Suppressor macrophage treated with lipopolysaccharide for 1 hour (primary cell): ENCODE data around the gene PFKFB4.

Experiments
- DNase-seq, 3 donors: peaks; one replicate each; pipeline ENCODE4 v3.0.0-alpha.2; 2020 to 2022

Gene PFKFB4

DNA sequence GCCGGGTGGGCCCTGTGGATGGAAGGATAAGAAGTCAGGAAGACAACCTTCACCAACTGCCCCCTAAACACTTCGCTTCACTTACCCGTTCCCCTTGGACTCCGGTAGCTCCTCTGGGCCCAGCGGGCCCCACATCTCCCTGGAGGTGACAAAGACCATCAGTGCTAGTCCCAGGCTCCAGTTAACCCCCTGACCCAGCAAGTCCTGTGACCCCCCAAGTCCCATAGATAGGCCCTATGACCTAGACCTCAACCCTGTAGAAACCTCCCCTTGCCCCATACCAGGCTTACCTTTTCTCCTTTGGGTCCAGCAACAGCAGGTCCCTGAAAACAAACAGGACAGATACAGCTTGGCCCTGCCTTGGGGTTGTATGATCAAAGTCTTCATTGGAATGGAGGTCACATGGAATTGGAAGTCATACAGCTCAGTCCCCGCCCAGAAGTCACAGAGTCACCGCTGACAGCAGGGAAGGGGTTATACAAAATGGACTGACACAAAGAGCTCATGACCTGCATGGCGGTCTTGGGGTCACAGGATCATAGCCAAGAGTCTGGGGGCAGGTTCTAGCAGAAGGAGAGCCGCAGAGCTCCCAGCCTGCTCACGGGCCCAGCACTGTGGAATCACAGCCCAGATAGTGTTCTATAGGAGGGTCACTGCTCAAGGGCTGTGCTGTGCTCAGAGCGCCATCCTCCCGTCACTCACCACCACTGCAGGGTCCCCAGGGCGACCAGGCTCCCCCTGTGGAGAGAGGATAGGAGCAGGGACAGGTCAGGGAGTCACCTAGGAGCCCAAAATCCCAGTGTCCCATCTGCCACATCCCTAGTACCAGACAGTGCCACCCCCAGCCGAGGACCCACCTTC lies 25.2 kb upstream of the PFKFB4 start:
- no peak for DNase-seq

DNA sequence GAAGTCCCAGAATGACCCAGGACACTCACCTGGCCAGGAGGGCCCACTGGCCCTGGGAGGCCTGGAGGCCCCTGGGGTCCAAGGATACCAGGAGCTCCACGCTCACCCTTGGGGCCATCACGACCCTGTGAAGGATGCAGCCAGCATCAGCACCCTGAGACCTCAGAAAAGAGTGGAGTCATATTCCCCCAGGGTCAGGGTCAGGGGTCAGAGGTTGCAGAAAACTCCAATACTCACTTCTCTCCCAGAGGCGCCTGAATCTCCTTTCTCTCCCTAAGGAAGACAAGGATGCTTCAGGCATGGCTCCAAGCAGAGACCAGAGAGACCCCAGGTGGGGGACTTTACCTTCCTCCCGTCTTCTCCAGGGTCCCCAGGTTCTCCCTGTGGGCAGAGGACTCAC lies 20.0 kb upstream of the PFKFB4 start:
- no peak for DNase-seq

DNA sequence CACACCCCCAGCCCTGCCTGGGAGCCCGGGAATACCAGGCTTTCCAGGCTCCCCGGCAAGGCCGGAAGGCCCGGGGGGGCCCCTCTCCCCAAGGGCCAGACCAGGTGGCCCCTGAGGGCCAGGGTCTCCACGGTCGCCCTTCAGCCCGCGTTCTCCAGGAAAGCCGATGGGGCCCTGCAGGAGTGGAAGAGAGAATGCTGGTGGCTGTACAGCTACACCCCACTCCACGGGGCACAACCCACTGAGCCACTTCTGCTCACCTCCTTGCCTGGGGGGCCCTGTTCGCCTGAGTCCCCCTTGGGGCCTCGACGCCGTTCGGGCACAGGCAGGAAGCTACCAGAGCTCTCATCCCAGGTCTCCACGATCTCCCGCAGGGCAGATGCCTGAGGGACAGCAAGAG lies 18.8 kb upstream of the PFKFB4 start:
- DNase-seq: no peak

DNA sequence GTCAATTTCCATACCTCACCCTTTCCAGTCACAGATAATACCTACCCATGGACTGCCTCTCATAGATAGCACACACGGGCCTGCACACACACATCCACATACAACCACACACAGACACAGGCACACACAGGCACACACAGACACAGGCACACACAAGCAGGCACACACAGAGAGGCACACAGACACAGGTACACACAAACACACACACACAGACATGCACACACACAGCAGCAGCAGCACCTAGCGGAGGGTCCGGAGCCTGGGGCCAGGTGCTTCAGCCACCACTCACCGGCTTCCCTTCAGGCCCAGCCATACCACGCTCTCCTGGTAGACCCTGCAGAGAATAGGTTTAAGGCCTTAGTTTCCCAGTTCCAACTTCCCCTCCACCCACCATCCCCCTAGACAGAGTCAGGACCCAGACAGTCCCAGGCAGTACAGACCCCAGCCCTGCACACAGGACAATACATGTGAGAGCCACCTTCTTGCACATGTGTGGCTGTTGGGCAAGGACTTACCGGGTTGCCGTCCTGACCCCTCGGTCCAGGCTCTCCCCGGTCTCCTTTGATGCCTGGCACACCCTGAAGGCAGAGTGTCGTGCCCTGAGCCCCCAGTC lies 17.5 kb upstream of the PFKFB4 start:
- DNase-seq: no peak

DNA sequence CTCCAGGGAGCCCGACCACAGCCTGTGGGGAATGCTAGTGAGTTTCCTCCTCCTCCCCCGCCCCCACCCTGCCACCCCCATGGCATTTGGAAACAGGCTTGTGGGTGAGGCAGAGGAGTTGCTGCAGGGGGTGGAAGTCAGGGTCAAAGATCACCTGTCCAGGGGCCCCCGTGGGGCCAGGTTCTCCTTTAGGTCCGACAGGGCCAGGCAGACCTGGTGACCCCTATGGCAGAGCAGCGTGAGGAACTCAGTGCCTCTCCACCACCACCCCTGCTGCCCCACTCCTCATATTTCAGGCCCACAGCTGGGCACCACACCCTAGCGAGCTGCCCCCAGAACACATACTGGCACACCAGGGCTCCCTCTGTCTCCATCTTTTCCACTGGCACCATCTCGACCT lies 15.9 kb upstream of the PFKFB4 start:
- no peak for DNase-seq

DNA sequence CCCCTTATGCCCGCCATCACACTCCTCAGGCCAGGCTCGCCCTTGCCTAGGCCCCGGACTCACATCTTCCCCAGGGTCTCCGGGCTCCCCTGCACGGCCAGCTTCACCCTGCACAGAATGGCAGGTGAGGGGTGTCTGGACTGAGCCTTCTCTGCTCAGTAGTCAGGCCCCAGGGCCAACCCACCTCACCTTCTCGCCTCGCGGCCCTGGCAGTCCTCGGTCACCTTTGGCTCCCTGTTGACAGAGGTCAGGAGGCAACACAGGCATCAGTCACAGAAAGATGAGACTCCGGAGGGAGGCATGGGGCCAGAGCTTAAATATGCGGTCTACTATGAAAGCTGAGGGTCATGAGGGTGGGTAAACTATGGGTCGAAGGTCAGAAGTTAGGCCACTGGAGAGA lies 15.3 kb upstream of the PFKFB4 start:
- no peak for DNase-seq

DNA sequence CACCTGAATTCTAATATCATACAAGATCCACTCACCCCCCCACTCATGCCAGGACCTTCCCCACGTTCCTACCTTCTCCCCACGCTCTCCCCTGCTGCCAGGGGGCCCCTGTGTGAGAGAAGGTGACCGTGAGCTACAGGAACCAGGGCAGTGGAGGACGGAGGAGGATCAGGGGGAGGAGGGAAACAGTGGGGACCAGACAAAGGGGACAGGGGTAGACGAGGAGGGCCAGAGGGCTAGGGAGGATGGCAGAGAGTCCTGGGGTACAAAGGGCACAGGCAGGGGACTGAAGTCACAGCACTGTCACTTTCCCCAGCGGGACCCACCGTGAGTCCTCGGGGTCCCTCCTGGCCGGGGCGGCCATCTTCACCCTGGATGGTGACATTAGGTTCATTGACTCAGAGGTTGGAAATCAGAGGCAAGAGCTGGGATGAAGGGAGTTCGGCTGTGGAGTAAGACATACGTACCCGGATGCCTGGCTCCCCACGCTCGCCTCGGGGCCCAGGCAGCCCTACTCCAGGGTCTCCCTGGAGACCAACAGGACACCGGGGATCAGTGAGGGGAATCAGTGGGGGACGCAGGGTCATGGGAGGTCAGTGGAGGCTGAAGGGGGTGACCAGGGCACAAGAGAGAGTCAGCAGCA lies 13.3 kb upstream of the PFKFB4 start:
- no peak for DNase-seq

DNA sequence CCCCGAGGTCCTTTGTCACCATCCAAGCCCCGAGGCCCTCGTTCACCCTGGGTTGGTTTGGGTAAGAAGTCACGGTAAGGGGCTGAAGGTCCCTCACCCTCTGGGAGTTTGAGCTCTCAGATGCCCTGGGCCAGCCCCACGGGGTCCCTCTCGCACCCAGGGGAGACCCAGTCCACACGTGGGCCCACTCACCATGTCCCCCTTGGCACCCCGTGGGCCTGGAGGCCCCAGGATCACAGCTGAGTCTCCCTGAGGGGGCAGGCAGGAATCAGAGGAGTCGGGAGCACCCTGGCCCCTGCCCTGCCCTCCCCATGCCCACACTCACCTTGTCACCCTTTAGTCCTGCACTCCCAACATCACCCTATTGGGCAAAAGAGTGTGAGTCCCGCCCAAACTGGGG lies 12.8 kb upstream of the PFKFB4 start:
- DNase-seq: no peak

DNA sequence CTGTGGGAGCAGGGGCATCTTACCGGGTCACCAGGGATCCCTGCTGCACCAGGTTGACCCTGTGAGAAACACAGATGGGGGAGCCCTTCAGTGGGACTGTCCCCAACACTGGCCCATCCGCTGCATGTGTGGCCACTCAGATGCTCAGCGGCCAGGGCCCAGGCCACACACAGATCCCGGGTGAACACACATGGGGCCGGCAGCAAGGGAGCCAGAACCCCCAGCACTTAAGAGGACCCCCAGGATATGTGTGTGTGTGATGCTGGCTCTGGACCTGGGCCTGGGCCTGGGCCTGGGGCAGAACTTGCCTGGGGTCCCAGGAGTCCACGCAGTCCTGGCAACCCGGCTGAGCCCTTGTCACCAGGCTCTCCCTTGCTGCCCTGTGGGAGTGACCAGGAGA lies 11.9 kb upstream of the PFKFB4 start:
- DNase-seq: no peak

DNA sequence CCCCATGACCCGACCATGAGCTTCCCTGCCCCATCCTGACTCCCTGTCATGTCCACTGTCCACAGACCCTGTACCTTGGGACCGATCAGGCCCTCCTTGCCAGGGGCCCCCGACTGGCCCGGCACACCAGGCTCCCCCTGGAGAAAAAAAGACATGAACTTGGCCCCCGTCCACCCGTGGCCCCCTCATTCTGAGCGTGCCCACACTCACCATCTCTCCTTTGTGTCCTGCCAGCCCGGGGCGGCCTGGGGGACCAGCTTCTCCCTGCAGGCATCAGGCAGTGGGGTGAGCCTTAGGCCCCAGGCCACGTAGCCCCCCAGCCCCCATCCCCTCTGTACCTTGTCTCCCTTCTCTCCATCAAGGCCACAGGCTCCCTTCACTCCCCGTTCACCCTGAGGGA lies 10.9 kb upstream of the PFKFB4 start:
- DNase-seq: no peak

DNA sequence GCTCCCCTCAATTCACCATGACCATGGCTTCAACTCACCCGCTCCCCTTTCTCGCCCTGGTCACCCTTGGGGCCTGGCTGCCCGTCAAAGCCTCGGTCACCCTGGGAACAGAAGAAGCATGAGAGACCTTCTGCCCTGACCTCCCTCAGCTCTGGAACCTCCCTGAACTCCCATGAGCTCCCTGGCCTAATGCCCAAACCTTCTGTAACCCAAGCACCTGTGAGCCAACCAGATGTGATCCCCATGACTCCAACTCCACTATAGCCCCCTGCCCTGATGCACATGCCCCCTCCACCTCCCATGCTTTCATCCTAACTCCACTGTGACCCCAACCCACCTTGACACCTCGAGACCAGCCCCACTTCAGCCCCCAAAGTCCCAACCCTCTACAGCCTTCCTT lies 10.5 kb upstream of the PFKFB4 start:
- no peak for DNase-seq

DNA sequence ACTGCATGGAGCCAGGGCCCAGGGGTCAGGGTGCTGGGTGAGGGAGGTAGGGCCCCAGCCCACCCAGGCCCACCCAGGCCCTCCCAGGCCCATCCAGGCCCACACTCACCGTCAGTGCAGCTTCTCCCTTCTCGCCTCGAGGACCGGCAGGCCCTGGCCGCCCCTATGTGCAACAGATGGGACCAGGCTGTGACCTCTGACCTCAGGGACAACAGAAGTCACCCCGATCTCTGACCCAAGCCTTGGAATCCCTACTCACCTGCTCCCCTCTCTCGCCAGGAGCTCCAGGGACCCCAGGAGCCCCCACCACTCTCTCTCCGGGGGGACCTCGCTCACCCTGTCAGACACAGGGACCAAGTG lies 9.8 kb upstream of the PFKFB4 start:
- DNase-seq: no peak

DNA sequence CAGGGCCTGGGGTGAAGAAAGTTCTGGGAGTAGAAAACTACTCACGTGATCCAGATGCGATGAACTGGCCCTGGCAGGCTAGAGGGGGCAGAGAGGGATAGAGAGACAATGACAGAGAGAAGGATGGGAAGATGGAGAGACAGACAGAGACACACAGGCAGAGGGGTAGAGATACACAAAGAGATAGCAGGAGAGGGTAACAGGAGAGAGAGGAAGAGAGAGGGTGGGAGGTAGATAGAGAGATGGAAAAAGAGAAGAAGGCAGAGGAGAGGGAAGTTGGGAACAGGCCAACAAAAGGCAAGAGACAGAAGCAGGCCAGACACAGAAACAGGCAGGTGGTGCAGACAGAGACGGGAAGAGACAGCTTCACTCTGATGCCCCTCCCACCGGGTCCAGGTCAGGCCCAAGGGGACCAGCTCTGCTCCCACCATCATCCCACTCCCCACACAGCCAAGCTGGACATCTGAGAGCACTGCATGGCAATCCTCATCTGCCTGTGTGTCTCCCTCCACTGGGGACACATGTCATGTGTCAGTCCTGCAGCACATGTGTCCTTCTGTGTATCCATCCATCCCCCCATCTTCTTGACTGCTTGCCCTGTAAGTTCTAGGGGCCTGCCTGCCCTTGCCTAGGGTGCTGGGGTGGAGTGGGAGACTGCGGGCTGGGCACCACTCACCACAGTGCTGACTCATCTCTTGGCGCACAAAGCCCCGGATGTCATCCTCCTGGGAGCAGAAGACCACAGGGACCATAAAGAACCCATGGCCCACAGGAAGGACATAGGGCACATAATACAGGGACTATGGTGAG lies 9.2 kb upstream of the PFKFB4 start:
- peak; percentile 60 to 76 (median 73) for DNase-seq

DNA sequence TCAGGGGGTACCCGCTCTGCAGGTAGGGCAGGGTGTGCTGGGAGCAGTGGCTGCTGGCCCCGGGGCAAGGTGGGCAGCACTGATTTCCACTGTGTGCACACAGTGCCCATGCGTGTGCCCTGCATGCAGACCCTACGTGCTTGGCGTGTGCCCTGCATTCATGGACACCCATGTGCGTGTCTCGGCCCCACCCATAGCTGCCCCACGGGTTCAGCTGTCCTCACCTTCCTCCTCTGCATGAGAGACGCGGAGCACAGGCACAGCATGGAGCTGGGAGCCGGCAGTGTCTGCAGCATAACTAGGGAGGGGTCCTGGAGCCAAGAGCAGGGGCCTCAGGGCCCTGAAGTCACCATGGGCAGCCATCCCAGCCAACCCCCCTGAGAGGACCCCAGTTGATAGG lies 8.6 kb upstream of the PFKFB4 start:
- DNase-seq: no peak

DNA sequence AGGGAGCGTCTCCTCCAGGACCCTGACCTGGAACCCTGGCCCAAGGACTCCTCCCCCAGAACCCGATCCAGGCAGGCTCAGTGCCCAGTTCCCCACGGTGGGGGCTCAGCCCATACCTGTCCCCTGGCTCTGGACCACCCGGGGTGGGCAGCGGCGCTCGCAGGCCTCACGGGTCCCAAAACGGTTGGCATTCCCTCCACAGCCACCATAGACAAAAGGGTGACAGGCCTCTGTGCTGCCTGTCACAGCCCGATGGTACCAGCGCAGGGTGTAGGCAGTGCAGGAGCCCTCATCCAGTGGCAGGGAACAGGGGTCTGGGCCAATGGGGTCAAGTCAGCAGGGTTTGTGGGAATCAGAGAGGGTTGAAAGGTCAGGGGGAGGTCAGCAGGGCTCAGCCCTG lies 8.1 kb upstream of the PFKFB4 start:
- no peak for DNase-seq

DNA sequence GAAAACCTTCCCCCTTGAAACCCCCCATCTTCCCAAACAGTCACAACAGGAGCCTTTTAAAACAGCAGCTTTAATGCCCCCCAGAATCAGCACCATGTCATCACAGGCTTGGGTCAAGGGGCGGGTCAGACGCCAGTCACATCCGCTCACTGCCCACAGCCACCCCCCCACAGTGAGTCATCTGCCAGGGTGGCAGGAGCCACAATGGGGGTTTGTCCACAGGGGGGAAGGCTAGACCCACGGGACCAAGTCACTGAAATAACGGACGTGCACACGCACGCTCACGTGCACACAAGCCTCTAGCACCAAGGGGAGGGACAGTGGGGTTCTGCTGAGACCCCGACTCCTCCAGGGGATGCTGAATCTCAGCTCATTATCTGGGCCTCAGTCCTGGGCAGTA lies 7.4 kb upstream of the PFKFB4 start:
- DNase-seq: peak; percentile 94 to 95 (median 95)

DNA sequence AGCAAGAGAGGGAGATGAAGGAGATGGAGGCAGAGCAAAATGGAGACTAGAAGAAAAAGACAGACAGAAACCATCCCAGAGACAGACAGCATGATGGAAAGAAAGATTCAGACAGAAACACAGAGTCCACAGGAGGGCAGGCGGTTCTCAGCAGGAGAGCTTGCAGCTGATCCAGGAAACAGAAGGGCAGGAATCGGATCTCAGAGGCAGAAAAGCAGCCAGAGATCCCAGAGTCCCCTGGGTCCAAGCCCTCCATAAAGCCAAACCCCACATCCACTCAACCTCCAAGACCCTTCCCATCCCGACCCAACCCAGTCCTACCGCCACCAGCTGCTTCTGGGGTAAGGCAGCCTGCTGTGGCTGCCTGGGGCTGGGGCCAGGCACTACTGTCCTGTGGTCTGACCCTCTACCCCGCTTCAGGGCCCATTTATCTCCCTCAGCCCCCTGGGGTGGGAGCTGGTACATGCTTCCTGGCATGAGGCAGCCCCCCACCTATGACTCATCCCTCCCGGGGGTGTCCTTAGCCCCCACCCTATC lies 6.8 kb upstream of the PFKFB4 start, which contains the start of gene UCN2:
TSS of gene UCN2 (minus strand) at position 400 of the 537 bp plus-strand sequence. CDS start 657 bp downstream, outside the sequence.
- DNase-seq: no peak

DNA sequence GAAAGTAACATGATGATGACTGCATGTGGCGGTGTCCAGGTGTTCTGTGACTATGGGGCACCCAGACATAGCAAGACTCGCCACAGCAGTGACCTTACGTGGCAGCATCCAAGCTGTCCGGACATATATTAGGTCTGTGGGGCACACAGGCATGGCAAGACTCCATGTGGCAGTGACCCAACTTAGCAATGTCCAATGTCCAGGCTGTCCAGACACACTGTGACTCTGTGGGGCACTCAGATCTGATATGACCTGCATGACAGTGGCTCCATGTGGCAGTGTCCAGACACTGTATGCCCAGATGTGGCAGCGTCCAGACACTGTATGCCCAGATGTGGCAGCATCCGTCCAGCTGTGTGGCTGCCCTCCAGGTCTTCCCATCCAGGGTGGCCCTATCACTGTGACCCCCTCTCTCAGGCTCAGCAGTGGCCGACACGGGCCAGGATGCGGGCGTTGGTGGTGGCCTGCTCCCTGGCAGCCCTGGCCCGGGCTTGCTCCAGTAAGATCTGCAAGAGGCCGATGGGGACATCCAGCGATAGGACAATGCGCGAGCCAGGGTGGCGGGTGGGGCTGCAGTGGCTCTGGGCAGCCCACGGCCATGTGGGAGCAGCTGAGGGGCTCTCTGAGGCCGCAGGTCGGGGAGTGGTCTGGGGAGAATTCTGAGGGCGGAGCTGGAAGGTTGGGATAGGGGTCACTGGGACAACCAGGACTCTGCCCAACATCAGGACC lies 5.9 kb upstream of the PFKFB4 start:
- DNase-seq: no peak

DNA sequence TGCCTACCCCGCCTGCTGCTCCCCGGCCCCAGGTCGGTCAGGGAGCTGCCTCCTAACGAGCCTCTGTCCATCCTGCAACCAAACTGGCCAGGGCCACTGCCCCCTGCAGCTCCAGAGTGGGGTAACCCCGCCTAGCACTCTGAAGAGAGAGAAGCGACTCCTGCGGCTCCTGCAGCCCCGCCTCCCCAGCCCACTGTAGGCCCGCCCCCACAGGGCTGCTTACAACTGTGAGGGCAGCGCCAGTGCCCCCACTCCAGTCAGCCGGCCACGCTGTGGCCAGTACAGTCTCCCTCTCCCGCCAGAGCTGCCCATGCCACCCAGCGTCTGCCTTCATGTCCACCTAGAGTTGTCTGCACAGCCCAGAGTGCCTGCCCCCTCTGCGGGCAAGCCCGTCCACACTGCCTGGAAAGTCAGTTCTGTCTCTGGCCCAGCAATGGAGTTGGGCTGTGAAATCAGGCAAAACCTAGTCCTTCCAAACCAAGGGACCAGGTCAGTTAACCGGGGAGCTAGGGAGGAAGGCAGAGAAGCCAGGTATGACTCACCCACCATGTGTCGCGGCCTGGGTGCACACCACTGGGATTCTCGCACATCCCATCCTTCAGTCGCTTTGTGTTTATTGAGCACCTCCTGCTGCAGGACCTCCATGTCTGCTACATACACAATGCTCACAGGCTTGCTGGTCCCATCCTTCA lies 4.6 kb upstream of the PFKFB4 start:
- DNase-seq: peak; percentile 68 to 83 (median 71)

DNA sequence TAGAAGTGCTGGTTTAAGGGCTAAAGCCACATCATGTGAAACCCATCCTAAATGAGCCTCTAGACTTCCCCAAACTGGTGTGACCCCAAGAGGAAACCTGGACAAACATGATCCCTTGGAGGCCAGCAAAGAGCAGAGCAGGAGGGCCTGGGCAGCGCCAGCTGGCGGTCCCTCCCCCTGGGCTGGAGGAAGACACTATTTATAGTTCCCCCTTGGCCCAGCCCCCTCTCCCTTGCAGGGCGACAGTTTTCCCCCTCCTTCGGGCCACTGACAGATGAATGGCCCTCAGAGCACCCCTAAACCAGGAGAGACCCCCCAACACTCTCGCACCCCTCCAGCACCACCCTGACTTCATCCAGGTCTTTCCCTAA lies 4.0 kb upstream of the PFKFB4 start:
- peak in 2 of 3 donors; percentile 15 to 35 for DNase-seq

DNA sequence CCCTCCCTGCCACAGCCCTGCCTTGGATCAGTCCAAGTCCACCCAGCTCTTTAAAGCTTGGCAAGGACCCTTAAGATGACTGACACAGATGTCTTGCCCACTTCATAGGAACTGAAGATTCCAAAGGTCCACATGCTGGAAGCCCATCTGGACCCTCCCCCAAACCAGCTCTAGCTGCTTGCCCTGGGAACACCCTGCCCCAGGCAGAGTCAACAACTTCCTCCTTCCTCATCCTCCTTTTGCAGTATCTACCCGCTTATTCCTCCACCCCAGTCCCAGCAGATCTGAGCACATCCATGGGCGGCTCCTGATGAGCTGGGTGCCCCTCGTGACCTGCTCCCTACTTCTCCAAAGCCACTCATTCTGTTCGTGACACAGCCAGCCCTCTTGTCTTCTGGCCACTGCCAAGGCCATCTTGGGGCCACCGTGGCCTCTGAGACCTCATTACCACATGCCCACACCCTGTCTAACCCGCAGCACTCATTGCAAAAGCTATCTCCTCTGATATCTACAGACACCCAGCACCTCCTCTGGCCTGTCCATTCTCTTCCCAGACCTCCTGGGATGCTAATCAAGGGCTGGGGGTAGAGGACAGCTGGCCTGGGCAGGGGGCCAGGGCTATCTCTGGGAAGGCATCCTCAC lies 2.0 kb upstream of the PFKFB4 start:
- DNase-seq: peak; percentile 87 to 91 (median 88)
